WTC11 (cell line): ENCODE data around the gene SLC1A6. TPM values are rescaled to one million over a fixed set of nuclear protein-coding genes. Genes with fewer than 3 reads are reported as not detected.

Source experiments
- ATAC-seq: fragments of 200-7000 bp; cut with Tn5 transposase; 2 replicates; pipeline ENCODE4 v1.10.0; 2021; ENCODE audit warnings: mild to moderate bottlenecking, moderate library complexity
- CTCF ChIA-PET: fragments of 300-600 bp; sonication (Branson Sonifier 250); formaldehyde crosslinking; loops from one replicate; lab custom pipeline; 2021; ENCODE audit warnings: antibody characterized with exemption; lab: Charles Lee
- POLR2A ChIA-PET: fragments of 350-600 bp; sonication (Branson Sonifier 250); formaldehyde crosslinking; loops from one replicate; lab custom pipeline; 2021; ENCODE audit warnings: antibody characterized with exemption; lab: Charles Lee
- DNase-seq: peaks from one replicate; pipeline ENCODE4 v3.0.0; 2021; ENCODE audit warnings: low spot score
- H3K27ac Mint-ChIP-seq: 2 replicates; pipeline ENCODE4 v1.8.0; 2021; ENCODE audit warnings: mixed read lengths
- H3K27me3 Mint-ChIP-seq: 2 replicates; pipeline ENCODE4 v1.8.0; 2021; ENCODE audit warnings: low read depth, mild to moderate bottlenecking, moderate library complexity, mixed read lengths
- H3K36me3 Mint-ChIP-seq: 2 replicates; pipeline ENCODE4 v1.8.0; 2021; ENCODE audit warnings: mixed read lengths
- H3K4me1 Mint-ChIP-seq: 2 replicates; pipeline ENCODE4 v1.8.0; 2022; ENCODE audit warnings: mixed read lengths
- H3K4me3 Mint-ChIP-seq: 2 replicates; pipeline ENCODE4 v1.8.0; 2021; ENCODE audit warnings: mild to moderate bottlenecking, moderate library complexity, mixed read lengths
- H3K9me3 Mint-ChIP-seq: 2 replicates; pipeline ENCODE4 v1.8.0; 2021; ENCODE audit warnings: mixed read lengths
- ATF2 ChIP-seq: sonication (generic); formaldehyde crosslinking; IDR thresholded peaks from 2 replicates; pipeline ENCODE4 v1.8.1; 2022; ENCODE audit warnings: low read depth, missing genetic modification reagents, borderline replicate concordance
- CDX4 ChIP-seq: fragments of 250-450 bp; sonication (Bioruptor Pico); IDR thresholded peaks from 2 replicates; pipeline ENCODE4 v1.9.0; 2021; ENCODE audit warnings: moderate library complexity, mild to moderate bottlenecking, inconsistent platforms, borderline replicate concordance
- ERG ChIP-seq: fragments of 250-450 bp; sonication (Bioruptor Pico); IDR thresholded peaks from 2 replicates; pipeline ENCODE4 v1.8.0; 2021; ENCODE audit warnings: mild to moderate bottlenecking
- ESRRA ChIP-seq: sonication (generic); formaldehyde crosslinking; IDR thresholded peaks from 2 replicates; pipeline ENCODE4 v1.8.1; 2022; ENCODE audit warnings: mild to moderate bottlenecking, missing genetic modification reagents, borderline replicate concordance
- FOXJ3 ChIP-seq: sonication (generic); formaldehyde crosslinking; IDR thresholded peaks from 2 replicates; pipeline ENCODE4 v1.9.0; 2021; ENCODE audit warnings: missing genetic modification reagents, mild to moderate bottlenecking, borderline replicate concordance
- GABPB1 ChIP-seq: sonication (generic); formaldehyde crosslinking; IDR thresholded peaks from 2 replicates; pipeline ENCODE4 v1.8.1; 2023; ENCODE audit warnings: mild to moderate bottlenecking, missing genetic modification reagents
- GRHL2 ChIP-seq: fragments of 250-450 bp; sonication (Bioruptor Pico); IDR thresholded peaks from 2 replicates; pipeline ENCODE4 v1.8.0; 2022; ENCODE audit warnings: mild to moderate bottlenecking, moderate library complexity; ENCODE audit not compliant: insufficient replicate concordance, severe bottlenecking
- HMGA2 ChIP-seq: fragments of 250-450 bp; sonication (Bioruptor Pico); IDR thresholded peaks from 2 replicates; pipeline ENCODE4 v1.4.0; 2021; ENCODE audit warnings: mild to moderate bottlenecking, moderate library complexity
- HMGXB4 ChIP-seq: sonication (generic); formaldehyde crosslinking; IDR thresholded peaks from 2 replicates; pipeline ENCODE4 v1.8.1; 2023; ENCODE audit warnings: mild to moderate bottlenecking, moderate library complexity, missing genetic modification reagents
- NR2C2 ChIP-seq: sonication (generic); formaldehyde crosslinking; IDR thresholded peaks from 2 replicates; pipeline ENCODE4 v1.8.0; 2022; ENCODE audit warnings: mild to moderate bottlenecking, missing genetic modification reagents
- SMAD3 ChIP-seq: sonication (generic); formaldehyde crosslinking; IDR thresholded peaks from 2 replicates; pipeline ENCODE4 v1.8.0; 2022; ENCODE audit warnings: missing genetic modification reagents, mild to moderate bottlenecking, borderline replicate concordance
- STAT6 ChIP-seq: sonication (generic); formaldehyde crosslinking; conservative IDR thresholded peaks from 2 replicates; pipeline ENCODE4 v1.8.1; 2023; ENCODE audit warnings: mild to moderate bottlenecking, low read depth, missing genetic modification reagents, moderate library complexity
- TP53 ChIP-seq: sonication (generic); formaldehyde crosslinking; IDR thresholded peaks from 2 replicates; pipeline ENCODE4 v1.8.1; 2023; ENCODE audit warnings: mild to moderate bottlenecking, missing genetic modification reagents
- ZBTB21 ChIP-seq: sonication (generic); formaldehyde crosslinking; IDR thresholded peaks from 2 replicates; pipeline ENCODE4 v1.8.1; 2023; ENCODE audit warnings: mild to moderate bottlenecking, missing genetic modification reagents, borderline replicate concordance
- ZNF317 ChIP-seq: sonication (generic); formaldehyde crosslinking; IDR thresholded peaks from 2 replicates; pipeline ENCODE4 v1.8.1; 2023; ENCODE audit warnings: low read depth, mild to moderate bottlenecking, moderate library complexity, missing genetic modification reagents, borderline replicate concordance
- ZNF423 ChIP-seq: fragments of 250-450 bp; sonication (Bioruptor Pico); IDR thresholded peaks from 2 replicates; pipeline ENCODE4 v2.1.2; 2022; ENCODE audit warnings: mild to moderate bottlenecking, moderate library complexity
- ZNF425 ChIP-seq: fragments of 250-450 bp; sonication (Bioruptor Pico); conservative IDR thresholded peaks from 2 replicates; pipeline ENCODE4 v1.9.0; 2021; ENCODE audit warnings: mild to moderate bottlenecking
- ZNF671 ChIP-seq: fragments of 250-450 bp; sonication (Bioruptor Pico); IDR thresholded peaks from 2 replicates; pipeline ENCODE4 v1.8.0; 2021; ENCODE audit warnings: mild to moderate bottlenecking
- total RNA-seq: library from RNA; stranded (reverse); gene quantifications from 3 replicates; pipeline ENCODE4 v1.2.3, GENCODE V29; 2021

Gene SLC1A6
- total RNA-seq, 1 experiment from 2014 or later = 12.0 TPM

GRCh38 chr19:14941189-14941588 lies 38.5 kb downstream of the SLC1A6 start, which contains the start of gene OR7C2:
Gene OR7C2, plus strand, starts transcription at chr19:14941489. Its CDS starts 0 bp downstream, at chr19:14941489.
- peaks cover 21% of the 10 kb centered on the region for H3K9me3 Mint-ChIP-seq

More at GRCh38 chr19:14941189-14941588, 38.5 kb downstream of the SLC1A6 start, which contains the start of gene OR7C2:
- ChIA-PET POLR2A (no interaction called here), CTCF (no interaction called here)
- H3K27ac Mint-ChIP-seq = no peak within 1 kb of the TSS
- no peak for DNase-seq
- ATAC-seq = no peak
- peaks cover 8% of the 10 kb centered on the region; the same call in 1 of the 2 replicates for H3K36me3 Mint-ChIP-seq
- H3K4me3 Mint-ChIP-seq = no peak within 1 kb of the TSS
- no peaks in the 10 kb centered on the region for H3K4me1 Mint-ChIP-seq
- TF ChIP-seq HMGXB4 (CRISPR knock-in tag) (no peak), SMAD3 (no peak), ESRRA (CRISPR knock-in tag) (no peak), ZBTB21 (CRISPR knock-in tag) (no peak), CDX4 (no peak), GABPB1 (CRISPR knock-in tag) (no peak), ZNF317 (CRISPR knock-in tag) (no peak), NR2C2 (CRISPR knock-in tag) (no peak), ERG (no peak), ZNF425 (CRISPR knock-in tag) (no peak), STAT6 (no peak), GRHL2 (CRISPR knock-in tag) (no peak), ZNF671 (no peak), TP53 (CRISPR knock-in tag) (no peak), ZNF423 (CRISPR knock-in tag) (no peak), ATF2 (CRISPR knock-in tag) (no peak), FOXJ3 (CRISPR knock-in tag) (no peak), HMGA2 (CRISPR knock-in tag) (no peak)
- peaks cover 16% of the 10 kb centered on the region for H3K27me3 Mint-ChIP-seq
